B cell (primary cell): ENCODE results near the gene MLLT10. TPM values are rescaled to one million over a fixed set of nuclear protein-coding genes. Genes with fewer than 3 reads are reported as not detected.

ENCODE experiments used
- ATAC-seq: fragments of 200-7000 bp; cut with Tn5 transposase; one replicate; pipeline ENCODE4 v1.10.0; 2021; ENCODE audit warnings: low read depth, mild to moderate bottlenecking, moderate number of reproducible peaks, moderate library complexity
- CTCF ChIA-PET: fragments of 350-600 bp; sonication (Branson Sonifier 250); formaldehyde crosslinking; loops from one replicate; lab custom pipeline; 2021; ENCODE audit warnings: antibody characterized with exemption, inconsistent platforms; lab: Charles Lee
- POLR2A ChIA-PET: fragments of 350-600 bp; sonication (Branson Sonifier 250); formaldehyde crosslinking; loops from one replicate; lab custom pipeline; 2021; ENCODE audit warnings: antibody characterized with exemption; lab: Charles Lee
- DNase-seq: peaks from one replicate; pipeline ENCODE4 v3.0.0; 2013
- H2AFZ ChIP-seq: 2 replicates; pipeline ENCODE4 v1.6.1; 2012; ENCODE audit warnings: mild to moderate bottlenecking, low read depth, low read length; ENCODE audit not compliant: insufficient read depth, poor library complexity, severe bottlenecking
- H3K27ac ChIP-seq, 2 donors: 1 replicate in 1 of 2; 2 replicates in 1 of 2; pipeline ENCODE4 v1.5.1; 2012 to 2013; ENCODE audit warnings: low read length in 2 of 2, mild to moderate bottlenecking in 2 of 2, moderate library complexity in 1 of 2
- H3K27me3 ChIP-seq, 4 experiments: fragments of 200-600 bp in 1 of 4; sonication (generic) in 1 of 4; replicated peaks in 1 of 4; 1 replicate in 2 of 4; 2 replicates in 2 of 4; pipeline versions ENCODE4 v1.6.1 to v1.7.0; 2013 to 2016; ENCODE audit warnings: low read length in 3 of 4, mild to moderate bottlenecking in 2 of 4, mixed read lengths in 1 of 4, moderate library complexity in 1 of 4; ENCODE audit not compliant: insufficient read depth in 4 of 4, control insufficient read depth in 3 of 4; ENCODE audit errors: control extremely low read depth in 1 of 4
- H3K36me3 ChIP-seq, 2 experiments: replicated peaks in 1 of 2; 1 replicate in 1 of 2; 2 replicates in 1 of 2; pipeline versions ENCODE4 v1.6.1 to v1.7.1; 2013; ENCODE audit warnings: low read length in 1 of 2; ENCODE audit not compliant: insufficient read depth in 2 of 2, control insufficient read depth in 1 of 2; ENCODE audit errors: control extremely low read depth in 1 of 2, extremely low read depth in 1 of 2
- H3K4me1 ChIP-seq, 2 donors: fragments of 200-600 bp in 1 of 2; sonication (generic) in 1 of 2; 1 replicate in 1 of 2; 2 replicates in 1 of 2; pipeline versions ENCODE4 v1.5.1 to v1.6.1; 2013 to 2017; ENCODE audit warnings: low read length in 2 of 2; ENCODE audit not compliant: control insufficient read depth in 2 of 2, insufficient read depth in 2 of 2
- H3K4me2 ChIP-seq: replicated peaks from 2 replicates; pipeline ENCODE3; 2012; ENCODE audit warnings: mild to moderate bottlenecking, low read depth, low read length; ENCODE audit not compliant: poor library complexity, severe bottlenecking
- H3K4me3 ChIP-seq, 5 experiments: fragments of 200-600 bp in 1 of 5; sonication (generic) in 1 of 5; 1 replicate in 3 of 5; 2 replicates in 2 of 5; pipeline versions ENCODE4 v1.5.1 to v1.7.0; 2011 to 2016; ENCODE audit warnings: low read length in 4 of 5, mild to moderate bottlenecking in 4 of 5, low read depth in 2 of 5, control low read depth in 1 of 5, moderate library complexity in 1 of 5; ENCODE audit not compliant: insufficient read depth in 1 of 5; ENCODE audit errors: control extremely low read depth in 1 of 5, extremely low read depth in 1 of 5
- H3K79me2 ChIP-seq: fragments of 200-600 bp; sonication (generic); one replicate; pipeline ENCODE4 v1.6.0; 2016; ENCODE audit warnings: low read length; ENCODE audit not compliant: control insufficient read depth, insufficient read depth
- H3K9ac ChIP-seq: fragments of 200-600 bp; sonication (generic); 2 replicates; pipeline ENCODE4 v1.6.1; 2017; ENCODE audit warnings: mild to moderate bottlenecking, low read length, moderate library complexity
- H3K9me3 ChIP-seq, 3 donors: one replicate each; pipeline versions ENCODE4 v1.6.1 to v1.7.1; 2013; ENCODE audit warnings: low read length in 2 of 3; ENCODE audit not compliant: control insufficient read depth in 2 of 3, insufficient read depth in 1 of 3; ENCODE audit errors: control extremely low read depth in 1 of 3
- H4K20me1 ChIP-seq: 2 replicates; pipeline ENCODE4 v1.6.0; 2012; ENCODE audit warnings: mild to moderate bottlenecking, low read length; ENCODE audit not compliant: insufficient read depth, control insufficient read depth, poor library complexity, severe bottlenecking
- H3K27ac Mint-ChIP-seq: one replicate; pipeline ENCODE4 v1.8.0; 2021; ENCODE audit warnings: mixed read lengths
- H3K27me3 Mint-ChIP-seq: one replicate; pipeline ENCODE4 v1.8.0; 2021; ENCODE audit warnings: mixed read lengths
- H3K4me1 Mint-ChIP-seq: one replicate; pipeline ENCODE4 v1.8.0; 2021; ENCODE audit warnings: mixed read lengths
- H3K4me3 Mint-ChIP-seq: one replicate; pipeline ENCODE4 v1.8.0; 2021; ENCODE audit warnings: mixed read lengths
- H3K9me3 Mint-ChIP-seq: one replicate; pipeline ENCODE4 v1.8.0; 2022; ENCODE audit warnings: mixed read lengths; ENCODE audit not compliant: insufficient read depth
- CTCF ChIP-seq: fragments of 200-600 bp; IDR thresholded peaks from one replicate; pipeline ENCODE4 v1.8.0; 2022; ENCODE audit warnings: antibody characterized with exemption, mild to moderate bottlenecking
- EZH2 ChIP-seq: IDR thresholded peaks from 2 replicates; pipeline ENCODE4 v1.6.1; 2012; ENCODE audit warnings: borderline replicate concordance, low read depth, mild to moderate bottlenecking, moderate library complexity, low read length; ENCODE audit not compliant: insufficient read depth, poor library complexity, severe bottlenecking
- WGBS: methylation state at CpG from one replicate; pipeline ENCODE4 v1.1.5; 2013; ENCODE audit warnings: missing lambda C conversion rate; ENCODE audit not compliant: insufficient coverage; 5-methylcytosine and 5-hydroxymethylcytosine counted together
- intact Hi-C: fragments of 100-400 bp; cut with micrococcal nuclease; formaldehyde crosslinking; loops from one replicate; pipeline ENCODE4 v1.10.0; 2022
- polyA plus RNA-seq: library from polyadenylated mRNA; depleted of rRNA; stranded (reverse); fragments of >200 nt; gene quantifications from 2 replicates; pipeline ENCODE4 v1.2.3, GENCODE V29; 2012
- total RNA-seq, 2 donors: library from RNA; stranded (reverse); fragments of 120-200 nt in 1 of 2; gene quantifications; 1 replicate in 1 of 2; 2 replicates in 1 of 2; pipeline versions ENCODE4 v1.2.3 to v1.2.4, GENCODE V29; 2013 to 2022

MLLT10 gene
- total and polyA plus RNA-seq, 2 donors (not counting 1 experiment from before 2014, with no cell fraction given): 21.7 to 70.5 TPM

GRCh38 chr10:21670391-21670790, 136.4 kb downstream of the MLLT10 start:
- Histone ChIP-seq H3K27ac (peak overlapping the region in 1 of 2 donors; percentile 22), H3K9ac (no peak overlapping the region), H3K36me3 (peaks cover 4 to 13% of the 10 kb centered on the region in 2 experiments), H2AFZ (no peak overlapping the region), H4K20me1 (no peaks in the 10 kb centered on the region), H3K79me2 (peaks cover 3% of the 10 kb centered on the region), H3K4me2 (no peak overlapping the region), H3K9me3 (no peaks in the 10 kb centered on the region), H3K27me3 (no peaks in the 10 kb centered on the region), H3K4me3 (no peak overlapping the region), H3K4me1 (peaks cover 3 to 10% of the 10 kb centered on the region in 2 donors)
- POLR2A ChIA-PET: no interaction called here
- no peak for DNase-seq
- TF ChIP-seq CTCF (no peak), EZH2 (no peak)
- Mint-ChIP-seq H3K4me1 (peaks cover 19% of the 10 kb centered on the region), H3K27me3 (no peaks in the 10 kb centered on the region), H3K9me3 (no peaks in the 10 kb centered on the region), H3K4me3 (no peak overlapping the region), H3K27ac (no peak overlapping the region)
- intact Hi-C loops: no loop called here
- no CpG with 5 or more reads among the region's 2 CpGs for WGBS
- CTCF ChIA-PET: no interaction called here
- no peak for ATAC-seq

GRCh38 chr10:21673668-21674067, 139.6 kb downstream of the MLLT10 start:
- POLR2A ChIA-PET: no interaction called here
- H3K4me1 ChIP-seq: peaks cover 3 to 10% of the 10 kb centered on the region in 2 donors
- ATAC-seq: no peak
- H4K20me1 ChIP-seq: no peaks in the 10 kb centered on the region
- no peak for TF ChIP-seq EZH2
- TF ChIP-seq CTCF: no peak
- no peak overlapping the region for H2AFZ ChIP-seq
- intact Hi-C loops: no loop called here
- peaks cover 6 to 13% of the 10 kb centered on the region in 2 experiments for H3K36me3 ChIP-seq
- Mint-ChIP-seq H3K4me3 (no peak overlapping the region), H3K9me3 (no peaks in the 10 kb centered on the region), H3K27ac (no peak overlapping the region), H3K27me3 (no peaks in the 10 kb centered on the region), H3K4me1 (peaks cover 17% of the 10 kb centered on the region)
- no peaks in the 10 kb centered on the region for H3K27me3 ChIP-seq
- peaks cover 3% of the 10 kb centered on the region for H3K79me2 ChIP-seq
- H3K9me3 ChIP-seq: no peaks in the 10 kb centered on the region
- DNase-seq: no peak
- no peak overlapping the region for H3K4me3 ChIP-seq
- WGBS: no CpG with 5 or more reads among the region's 2 CpGs
- H3K9ac ChIP-seq: no peak overlapping the region
- no peak overlapping the region for H3K27ac ChIP-seq
- H3K4me2 ChIP-seq: no peak overlapping the region
- CTCF ChIA-PET: interaction anchor here (1.0 to 1.4 kb wide), 2 partner anchors 12 to 22 kb away, joined by 3 to 4 read pairs; no protein-coding TSS in a partner anchor
